A549 (cell line): ENCODE data around the gene BAG5.

Source experiments
- POLR2A ChIP-seq: IDR thresholded peaks from 2 replicates; pipeline ENCODE4 v1.6.1; 2012; ENCODE audit warnings: mild to moderate bottlenecking, low read length
- TF ChIP-seq, protein P1 (sequence below): fragments of 450-650 bp; IDR thresholded peaks from 2 replicates; pipeline ENCODE4 v1.6.1; 2014; ENCODE audit warnings: antibody characterized with exemption
- TF ChIP-seq, protein P2 (sequence below): fragments of >200 bp; sonication (Bioruptor Twin); formaldehyde crosslinking; IDR thresholded peaks from 3 replicates; pipeline ENCODE4 v1.5.1; 2016

DNA sequence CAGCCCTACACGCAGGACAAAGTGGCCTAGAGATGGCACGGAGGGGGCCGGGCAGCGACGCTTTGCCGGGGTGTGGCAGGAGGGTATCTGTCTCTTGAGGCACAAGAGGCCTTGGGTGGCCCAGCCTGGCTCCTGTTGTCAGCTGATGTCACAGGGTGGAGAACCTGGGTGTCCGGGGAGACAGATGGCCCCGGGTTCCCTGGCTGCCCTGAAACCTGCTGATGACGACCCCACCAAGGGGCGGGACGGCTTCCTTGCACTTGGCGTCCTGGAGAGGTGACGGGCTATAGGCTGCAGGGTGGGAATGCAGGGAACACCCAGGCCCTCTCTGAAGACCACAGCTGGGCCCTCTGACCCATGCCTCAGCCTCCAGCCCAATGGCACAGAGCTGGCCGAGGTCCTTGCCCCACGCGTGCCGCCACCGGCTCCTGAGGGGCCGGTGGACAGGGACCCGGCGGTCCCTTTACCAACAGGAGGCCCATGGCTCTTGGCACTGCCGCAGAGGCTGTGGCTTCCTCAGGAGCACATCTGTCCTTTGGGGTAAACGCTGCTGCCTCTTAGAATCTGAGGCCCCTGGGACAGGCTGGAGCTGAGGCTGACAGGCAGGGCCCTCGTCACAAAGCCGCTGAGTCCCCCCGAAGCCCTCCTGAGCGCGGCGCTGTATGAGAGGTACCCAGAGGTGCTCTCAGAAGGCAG lies 17.1 kb downstream of the BAG5 start:
- TF ChIP-seq, protein P1, sequence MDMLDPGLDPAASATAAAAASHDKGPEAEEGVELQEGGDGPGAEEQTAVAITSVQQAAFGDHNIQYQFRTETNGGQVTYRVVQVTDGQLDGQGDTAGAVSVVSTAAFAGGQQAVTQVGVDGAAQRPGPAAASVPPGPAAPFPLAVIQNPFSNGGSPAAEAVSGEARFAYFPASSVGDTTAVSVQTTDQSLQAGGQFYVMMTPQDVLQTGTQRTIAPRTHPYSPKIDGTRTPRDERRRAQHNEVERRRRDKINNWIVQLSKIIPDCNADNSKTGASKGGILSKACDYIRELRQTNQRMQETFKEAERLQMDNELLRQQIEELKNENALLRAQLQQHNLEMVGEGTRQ: no peak
- TF ChIP-seq, protein P2, sequence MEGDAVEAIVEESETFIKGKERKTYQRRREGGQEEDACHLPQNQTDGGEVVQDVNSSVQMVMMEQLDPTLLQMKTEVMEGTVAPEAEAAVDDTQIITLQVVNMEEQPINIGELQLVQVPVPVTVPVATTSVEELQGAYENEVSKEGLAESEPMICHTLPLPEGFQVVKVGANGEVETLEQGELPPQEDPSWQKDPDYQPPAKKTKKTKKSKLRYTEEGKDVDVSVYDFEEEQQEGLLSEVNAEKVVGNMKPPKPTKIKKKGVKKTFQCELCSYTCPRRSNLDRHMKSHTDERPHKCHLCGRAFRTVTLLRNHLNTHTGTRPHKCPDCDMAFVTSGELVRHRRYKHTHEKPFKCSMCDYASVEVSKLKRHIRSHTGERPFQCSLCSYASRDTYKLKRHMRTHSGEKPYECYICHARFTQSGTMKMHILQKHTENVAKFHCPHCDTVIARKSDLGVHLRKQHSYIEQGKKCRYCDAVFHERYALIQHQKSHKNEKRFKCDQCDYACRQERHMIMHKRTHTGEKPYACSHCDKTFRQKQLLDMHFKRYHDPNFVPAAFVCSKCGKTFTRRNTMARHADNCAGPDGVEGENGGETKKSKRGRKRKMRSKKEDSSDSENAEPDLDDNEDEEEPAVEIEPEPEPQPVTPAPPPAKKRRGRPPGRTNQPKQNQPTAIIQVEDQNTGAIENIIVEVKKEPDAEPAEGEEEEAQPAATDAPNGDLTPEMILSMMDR: no peak
- no peak for TF ChIP-seq POLR2A
